ENCODE data around the gene UNC5A. TPM values are rescaled to one million over a fixed set of nuclear protein-coding genes. Genes with fewer than 3 reads are reported as not detected.

UNC5A gene
- total RNA-seq, 4 donors from 2014 or later: 0.34 to 0.67 (median 0.67) TPM; not detected in 1

DNA sequence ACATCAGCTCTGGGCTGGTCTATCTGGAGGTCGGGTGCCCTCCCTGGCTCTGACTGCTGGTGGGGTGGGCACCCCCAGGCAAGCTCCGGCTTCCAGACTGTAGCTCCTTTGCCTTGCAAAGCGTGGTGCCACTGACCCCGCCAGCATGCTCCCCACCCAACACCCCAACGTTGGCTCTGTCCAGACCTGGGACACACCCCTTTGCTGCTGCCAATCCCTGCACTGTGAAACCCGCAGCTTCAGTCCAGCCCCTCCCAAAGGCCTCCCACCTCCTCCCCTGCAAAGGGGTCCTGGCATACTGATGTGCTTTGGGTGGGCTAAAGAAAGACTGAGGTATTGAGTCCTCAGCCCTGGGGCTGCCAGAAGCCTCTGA, 3.9 kb downstream of the UNC5A start:
- no peak for DNase-seq
- Histone ChIP-seq H3K36me3 (no peaks in the 10 kb centered on the region), H3K4me3 (replicated peaks in 1 of 3) (no peak overlapping the region), H3K9me3 (no peaks in the 10 kb centered on the region), H3K27me3 (peaks cover 4% of the 10 kb centered on the region), H3K27ac (no peak overlapping the region), H3K4me1 (peaks cover 0 to 18% of the 10 kb centered on the region in 2 donors)
- intact Hi-C loops (cut with DNase I): no loop called here
- WGBS, 2 donors: 73 to 81% methylated on average over 6 of the region's 6 CpGs
- TF ChIP-seq, protein P1, sequence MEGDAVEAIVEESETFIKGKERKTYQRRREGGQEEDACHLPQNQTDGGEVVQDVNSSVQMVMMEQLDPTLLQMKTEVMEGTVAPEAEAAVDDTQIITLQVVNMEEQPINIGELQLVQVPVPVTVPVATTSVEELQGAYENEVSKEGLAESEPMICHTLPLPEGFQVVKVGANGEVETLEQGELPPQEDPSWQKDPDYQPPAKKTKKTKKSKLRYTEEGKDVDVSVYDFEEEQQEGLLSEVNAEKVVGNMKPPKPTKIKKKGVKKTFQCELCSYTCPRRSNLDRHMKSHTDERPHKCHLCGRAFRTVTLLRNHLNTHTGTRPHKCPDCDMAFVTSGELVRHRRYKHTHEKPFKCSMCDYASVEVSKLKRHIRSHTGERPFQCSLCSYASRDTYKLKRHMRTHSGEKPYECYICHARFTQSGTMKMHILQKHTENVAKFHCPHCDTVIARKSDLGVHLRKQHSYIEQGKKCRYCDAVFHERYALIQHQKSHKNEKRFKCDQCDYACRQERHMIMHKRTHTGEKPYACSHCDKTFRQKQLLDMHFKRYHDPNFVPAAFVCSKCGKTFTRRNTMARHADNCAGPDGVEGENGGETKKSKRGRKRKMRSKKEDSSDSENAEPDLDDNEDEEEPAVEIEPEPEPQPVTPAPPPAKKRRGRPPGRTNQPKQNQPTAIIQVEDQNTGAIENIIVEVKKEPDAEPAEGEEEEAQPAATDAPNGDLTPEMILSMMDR (IDR thresholded peaks at IDR 0.05): no peak

DNA sequence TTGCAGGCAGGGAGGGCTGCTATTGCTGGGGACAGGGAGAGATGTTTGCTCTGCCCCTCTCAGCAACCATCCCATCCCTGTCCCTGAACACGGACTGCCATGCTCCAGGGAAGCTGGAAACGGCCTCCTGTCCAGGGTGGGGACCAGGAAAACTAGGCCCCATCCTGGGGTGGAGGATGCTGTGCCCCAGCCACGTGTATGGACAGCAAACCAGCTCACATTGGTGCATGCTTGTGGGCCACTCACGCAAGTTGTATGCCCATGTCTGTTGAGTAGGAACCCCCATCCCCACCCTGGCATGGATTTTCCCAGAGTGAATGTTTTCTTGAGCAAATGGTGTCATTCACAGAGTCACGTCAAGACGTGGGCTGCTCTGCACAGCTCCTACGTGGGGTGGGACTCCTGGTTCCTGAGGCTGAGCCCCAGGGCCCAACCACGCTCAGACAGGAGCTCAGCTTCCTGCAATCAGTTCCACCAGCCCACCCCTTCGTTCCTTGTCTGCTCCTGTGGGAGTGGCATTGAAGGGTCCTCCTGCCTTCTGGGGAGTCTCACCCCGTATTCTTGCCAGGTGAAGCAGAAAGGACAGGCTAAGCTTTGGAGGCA, 4.6 kb downstream of the UNC5A start:
- H3K9me3 ChIP-seq: no peaks in the 10 kb centered on the region
- DNase-seq: no peak
- TF ChIP-seq, protein P1 (IDR thresholded peaks at IDR 0.05): no peak
- no peak for TF ChIP-seq POLR2A (IDR thresholded peaks at IDR 0.05)
- peaks cover 0 to 17% of the 10 kb centered on the region in 2 donors for H3K4me1 ChIP-seq
- H3K27ac ChIP-seq: no peak overlapping the region
- H3K4me3 ChIP-seq (replicated peaks in 1 of 3): no peak overlapping the region
- intact Hi-C loops (cut with DNase I): no loop called here
- H3K36me3 ChIP-seq: no peaks in the 10 kb centered on the region
- peaks cover 4% of the 10 kb centered on the region for H3K27me3 ChIP-seq
- 60 to 63% methylated on average over 5 to 8 of the region's 10 CpGs for WGBS, 2 donors

- Histone ChIP-seq H3K27me3 (peaks cover 4% of the 10 kb centered on the region), H3K36me3 (no peaks in the 10 kb centered on the region), H3K4me3 (replicated peaks in 1 of 3) (no peak overlapping the region), H3K27ac (no peak overlapping the region), H3K4me1 (peaks cover 0 to 10% of the 10 kb centered on the region in 2 donors), H3K9me3 (no peaks in the 10 kb centered on the region)
- 76 to 81% methylated on average over 2 to 4 of the region's 5 CpGs for WGBS, 2 donors
- intact Hi-C loops (cut with DNase I): no loop called here
- DNase-seq: no peak
- TF ChIP-seq POLR2A (IDR thresholded peaks at IDR 0.05): no peak
- TF ChIP-seq, protein P1 (IDR thresholded peaks at IDR 0.05): no peak
Observed at GRCh38 chr5:176816043-176816745, 5.8 kb downstream of the UNC5A start.

DNA sequence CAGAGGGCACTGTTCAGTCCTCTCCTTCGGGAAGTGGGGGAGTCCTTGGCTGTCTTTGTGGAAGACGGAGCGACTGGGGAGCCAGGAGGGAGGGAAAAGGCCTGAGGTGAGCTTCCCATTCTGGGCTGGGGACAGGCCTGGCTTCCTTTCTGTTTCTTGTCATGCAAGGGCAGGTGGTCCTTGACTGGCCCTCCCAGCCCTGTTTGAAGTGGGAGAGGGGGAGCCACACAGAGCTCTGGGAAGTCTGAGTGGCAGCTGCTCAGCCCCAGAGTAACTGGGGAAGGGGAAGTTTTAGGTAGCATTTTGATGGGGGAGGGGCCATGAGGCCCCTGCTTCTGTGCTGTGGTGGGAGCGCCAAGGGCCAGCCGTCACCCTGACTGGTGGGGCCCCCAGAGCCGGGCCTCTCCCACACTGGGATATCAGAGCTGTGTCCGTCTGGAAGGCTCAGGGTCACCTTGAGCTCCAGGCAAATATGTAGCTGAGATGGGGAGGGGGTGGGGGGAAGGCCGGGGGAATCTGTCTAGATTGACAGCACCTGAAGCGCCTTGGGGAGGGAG, 6.5 kb downstream of the UNC5A start:
- Histone ChIP-seq H3K4me3 (replicated peaks in 1 of 3) (no peak overlapping the region), H3K9me3 (no peaks in the 10 kb centered on the region), H3K4me1 (peaks cover 0 to 10% of the 10 kb centered on the region in 2 donors), H3K36me3 (no peaks in the 10 kb centered on the region), H3K27ac (no peak overlapping the region), H3K27me3 (peaks cover 4% of the 10 kb centered on the region)
- TF ChIP-seq, protein P1 (IDR thresholded peaks at IDR 0.05): no peak
- WGBS, 2 donors: 33 to 36% methylated on average over 8 to 9 of the region's 9 CpGs
- intact Hi-C loops (cut with DNase I): no loop called here
- DNase-seq: no peak

- no peak overlapping the region for H3K27ac ChIP-seq
- intact Hi-C loops (cut with DNase I): no loop called here
- TF ChIP-seq POLR2A (IDR thresholded peaks at IDR 0.05): no peak
- TF ChIP-seq, protein P1 (IDR thresholded peaks at IDR 0.05): no peak
- peak in 1 of 2 donors; percentile 7 for DNase-seq
- no peaks in the 10 kb centered on the region for H3K9me3 ChIP-seq
- H3K27me3 ChIP-seq: peaks cover 4% of the 10 kb centered on the region
- WGBS, 2 donors: 0 to 3% methylated on average over 13 to 17 of the region's 42 CpGs
- H3K36me3 ChIP-seq: no peaks in the 10 kb centered on the region
- H3K4me1 ChIP-seq: peaks cover 0 to 10% of the 10 kb centered on the region in 2 donors
- H3K4me3 ChIP-seq (replicated peaks in 1 of 3): no peak overlapping the region
Observed at GRCh38 chr5:176817369-176817840, 7.0 kb downstream of the UNC5A start.
